Loucy (cell line): ENCODE measurements around the gene TRPM3.

Experiments used
- CTCF ChIP-seq: fragments of 200-600 bp; sonication (generic); conservative IDR thresholded peaks from 2 replicates; pipeline ENCODE4 v1.5.1; 2014; ENCODE audit warnings: mild to moderate bottlenecking, antibody characterized with exemption, low read length
- EZH2phosphoT487 ChIP-seq: fragments of 200-600 bp; IDR thresholded peaks from 2 replicates; pipeline ENCODE4 v1.6.1; 2018; ENCODE audit warnings: antibody characterized with exemption, mild to moderate bottlenecking, moderate library complexity, borderline replicate concordance

GRCh38 chr9:70814597-70814996 is 306.8 kb downstream of the TRPM3 start:
- TF ChIP-seq CTCF (no peak), EZH2phosphoT487 (no peak)
